Activated T-cell treated with anti-CD3 and anti-CD28 coated beads for 1 hour (primary cell): ENCODE measurements around the gene ENDOU.
A peak's percentile ranks its signal among the peaks of the same experiment; 100 is the strongest.

ENCODE experiments used
- DNase-seq: peaks from one replicate; pipeline ENCODE4 v3.0.0-alpha.2; 2020; ENCODE audit warnings: low read depth

ENDOU gene, protein sequence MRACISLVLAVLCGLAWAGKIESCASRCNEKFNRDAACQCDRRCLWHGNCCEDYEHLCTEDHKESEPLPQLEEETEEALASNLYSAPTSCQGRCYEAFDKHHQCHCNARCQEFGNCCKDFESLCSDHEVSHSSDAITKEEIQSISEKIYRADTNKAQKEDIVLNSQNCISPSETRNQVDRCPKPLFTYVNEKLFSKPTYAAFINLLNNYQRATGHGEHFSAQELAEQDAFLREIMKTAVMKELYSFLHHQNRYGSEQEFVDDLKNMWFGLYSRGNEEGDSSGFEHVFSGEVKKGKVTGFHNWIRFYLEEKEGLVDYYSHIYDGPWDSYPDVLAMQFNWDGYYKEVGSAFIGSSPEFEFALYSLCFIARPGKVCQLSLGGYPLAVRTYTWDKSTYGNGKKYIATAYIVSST

DNA sequence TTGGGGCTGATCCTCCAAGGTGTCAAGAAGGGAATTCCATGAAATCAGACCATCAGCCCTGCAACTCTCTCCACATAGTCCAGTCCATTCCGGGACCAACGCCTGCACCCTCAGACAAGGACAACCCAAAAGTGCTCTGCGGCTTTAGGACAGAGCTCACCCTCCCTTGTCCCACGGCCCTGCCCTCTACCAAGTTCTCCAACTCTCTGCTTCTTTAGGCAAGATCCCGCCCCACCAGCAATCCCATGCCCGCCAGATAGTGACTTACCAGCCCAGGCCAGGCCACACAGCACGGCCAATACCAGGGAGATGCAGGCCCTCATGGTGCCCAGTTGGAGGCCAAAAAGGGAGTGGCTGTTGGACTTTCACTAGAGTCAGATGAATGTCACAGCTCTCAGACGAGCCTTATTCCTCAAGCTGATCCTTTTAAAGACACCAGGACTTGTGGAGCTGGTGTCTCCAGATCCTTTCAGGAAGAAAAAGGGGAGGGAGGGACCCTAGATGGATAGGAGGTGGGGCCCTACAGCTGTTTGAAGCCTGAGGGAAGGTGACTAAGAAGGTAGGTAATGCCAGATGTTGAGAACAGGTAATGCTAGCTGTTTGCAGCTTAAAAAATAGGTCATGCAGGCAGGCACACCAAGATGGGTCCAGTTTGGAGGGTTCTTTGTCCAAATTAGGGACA is at the start of gene ENDOU:
Gene ENDOU (minus strand): TSS at position 400 of the 682 bp plus-strand sequence. CDS start 77 bp downstream, at position 323.
- DNase-seq: no peak

DNA sequence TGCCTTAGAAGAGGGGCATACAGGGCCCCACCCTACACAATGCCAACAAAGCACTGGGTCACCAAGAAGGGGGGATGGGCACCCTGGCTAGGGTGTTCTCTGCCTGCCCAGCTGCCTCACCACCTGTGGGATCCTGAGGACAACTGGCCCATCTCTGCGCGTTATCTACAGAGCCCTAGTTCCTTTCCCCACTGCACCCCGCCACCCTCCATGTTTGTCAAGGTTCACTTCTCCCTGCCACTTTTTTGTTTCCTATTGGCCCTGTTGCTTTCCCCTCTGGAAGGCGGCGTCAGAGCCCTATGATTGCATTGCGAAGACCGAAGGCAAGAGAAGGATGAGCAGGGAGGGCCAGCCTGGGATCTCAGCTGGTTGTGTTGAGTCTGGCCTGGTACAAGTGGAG is 49.4 kb upstream of the ENDOU start:
- DNase-seq: no peak

DNA sequence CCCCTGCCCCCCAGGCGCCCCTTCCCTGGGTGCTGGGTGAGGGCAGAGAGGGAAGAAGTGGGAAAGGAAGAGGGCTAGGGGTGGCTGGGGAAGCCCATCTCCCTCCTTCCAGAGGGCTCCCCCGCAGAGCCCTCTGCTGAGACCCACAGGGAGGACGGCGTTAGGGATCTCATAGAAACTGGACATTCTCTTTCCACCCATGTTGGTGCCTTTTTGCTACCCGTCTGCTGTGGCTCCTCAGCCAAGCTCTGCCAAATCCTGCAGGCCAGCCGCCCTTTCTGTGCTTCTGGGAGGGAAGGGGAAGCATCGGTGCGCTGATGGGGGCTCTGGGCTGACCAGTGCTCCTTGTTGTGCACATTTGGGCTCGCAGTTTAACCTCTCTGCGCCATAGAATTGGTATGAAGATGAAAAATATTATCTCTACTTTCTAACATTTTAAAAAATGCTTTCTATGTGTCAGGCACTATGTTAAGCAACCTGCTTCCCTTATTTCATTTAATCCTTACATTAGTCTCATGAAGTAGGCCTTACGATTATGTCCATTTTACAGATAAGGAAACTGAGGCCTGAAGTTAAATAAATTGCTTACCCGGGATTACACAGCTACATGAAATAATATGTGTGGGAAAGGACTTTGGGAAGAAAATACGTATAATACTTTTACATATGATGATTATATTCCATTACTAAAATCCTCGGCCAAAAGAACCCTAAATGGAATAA is 48.7 kb upstream of the ENDOU start:
- no peak for DNase-seq

DNA sequence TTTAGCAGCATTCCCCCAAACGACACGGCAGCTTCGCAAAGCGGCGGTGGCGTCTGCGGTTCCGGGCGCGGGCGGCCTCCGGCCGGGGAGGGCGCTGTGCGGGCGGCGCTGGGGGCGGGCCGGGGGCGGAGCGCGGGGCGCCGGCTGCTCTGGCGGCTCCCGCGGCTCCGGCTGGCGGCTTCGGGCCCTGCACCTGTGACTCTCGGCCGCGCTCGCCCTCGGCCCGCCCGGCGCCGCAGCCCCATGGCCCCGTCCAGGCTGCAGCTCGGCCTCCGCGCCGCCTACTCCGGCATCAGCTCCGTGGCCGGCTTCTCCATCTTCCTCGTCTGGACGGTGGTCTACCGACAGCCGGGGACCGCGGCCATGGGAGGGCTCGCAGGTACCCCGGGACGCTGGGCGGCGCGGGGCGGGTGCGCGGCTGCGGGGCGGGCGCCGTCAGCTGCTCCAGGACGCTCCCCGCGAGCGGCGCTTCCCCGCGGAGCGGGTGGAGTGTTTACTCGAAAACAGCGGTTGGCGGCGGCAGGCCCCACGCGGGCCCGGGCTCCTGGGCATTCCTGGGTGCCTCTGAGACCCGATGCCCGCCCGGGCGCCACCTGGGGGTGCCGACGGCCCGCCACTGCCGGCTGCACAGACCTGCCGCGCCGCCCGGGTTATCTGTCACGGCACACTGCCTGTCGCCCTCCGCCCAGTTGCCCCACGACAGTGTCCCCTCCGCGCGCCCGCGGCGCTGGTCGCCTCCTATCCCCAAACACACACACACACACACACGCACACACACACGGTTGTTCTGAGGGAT is 48.0 kb upstream of the ENDOU start, which contains the start of gene SLC48A1:
Gene SLC48A1 (plus strand): TSS at position 177 of the 796 bp plus-strand sequence. CDS start 67 bp downstream, at position 244.
- peak; percentile 62 for DNase-seq

DNA sequence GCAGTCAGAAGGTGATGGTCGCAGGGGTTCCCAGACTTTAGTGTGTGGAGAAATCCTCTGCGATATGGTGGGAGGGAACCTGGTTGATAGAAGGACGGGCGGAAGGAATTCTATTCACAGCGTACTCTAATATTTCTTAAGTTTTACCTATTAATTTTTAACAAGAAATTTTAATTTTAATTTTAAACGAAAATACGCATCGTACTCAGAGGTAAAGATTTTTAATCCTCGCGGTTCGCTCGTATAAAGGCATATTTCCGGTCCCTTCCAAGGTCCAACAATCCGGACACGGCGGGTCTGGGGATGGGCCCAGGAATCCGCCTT is 47.4 kb upstream of the ENDOU start:
- no peak for DNase-seq

DNA sequence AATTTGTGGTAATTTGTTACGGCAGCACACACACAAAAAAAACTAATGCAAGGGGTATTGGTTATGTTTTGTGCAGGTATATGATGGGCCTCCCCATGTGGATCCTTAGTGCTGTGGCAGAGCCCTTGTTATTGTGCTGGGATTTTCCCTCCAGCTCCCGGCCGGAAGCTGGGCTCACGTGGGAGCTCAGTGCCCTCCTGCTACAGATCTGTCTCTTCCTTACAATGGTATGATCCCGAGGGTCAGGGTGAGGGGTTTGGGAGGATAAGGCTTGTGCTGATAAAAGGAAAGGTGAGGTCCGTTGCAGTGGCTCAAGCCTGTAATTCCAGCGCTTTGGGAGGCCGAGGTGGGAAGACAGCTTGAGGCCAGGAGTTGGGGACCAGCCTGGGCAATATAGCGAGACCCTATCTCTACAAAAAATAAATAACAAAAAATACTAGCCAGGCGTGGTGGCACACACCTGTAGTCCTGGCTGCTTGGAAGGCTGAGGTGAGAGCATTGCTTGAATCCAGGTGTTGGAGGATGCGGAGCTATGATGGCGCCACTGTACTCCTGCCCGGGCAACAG is 46.9 kb upstream of the ENDOU start:
- no peak for DNase-seq

DNA sequence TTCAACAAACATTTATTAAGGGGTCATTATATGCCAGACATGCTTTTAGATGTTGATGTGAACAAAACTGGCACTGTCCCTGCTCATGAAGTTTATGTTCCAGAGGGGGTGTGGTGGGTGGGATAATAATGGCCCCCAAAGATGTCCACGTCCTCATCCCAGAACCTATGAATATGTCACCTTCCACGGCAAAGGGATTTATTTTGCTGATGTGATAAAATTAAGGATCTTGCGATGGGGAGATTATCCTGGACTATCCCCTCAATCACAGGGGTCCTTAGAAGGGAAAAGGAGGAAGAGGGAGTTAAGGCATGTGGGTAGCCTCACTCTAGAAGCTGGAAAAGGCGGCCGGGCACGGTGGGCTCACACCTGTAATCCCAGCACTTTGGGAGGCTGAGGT is 46.0 kb upstream of the ENDOU start:
- DNase-seq: no peak

DNA sequence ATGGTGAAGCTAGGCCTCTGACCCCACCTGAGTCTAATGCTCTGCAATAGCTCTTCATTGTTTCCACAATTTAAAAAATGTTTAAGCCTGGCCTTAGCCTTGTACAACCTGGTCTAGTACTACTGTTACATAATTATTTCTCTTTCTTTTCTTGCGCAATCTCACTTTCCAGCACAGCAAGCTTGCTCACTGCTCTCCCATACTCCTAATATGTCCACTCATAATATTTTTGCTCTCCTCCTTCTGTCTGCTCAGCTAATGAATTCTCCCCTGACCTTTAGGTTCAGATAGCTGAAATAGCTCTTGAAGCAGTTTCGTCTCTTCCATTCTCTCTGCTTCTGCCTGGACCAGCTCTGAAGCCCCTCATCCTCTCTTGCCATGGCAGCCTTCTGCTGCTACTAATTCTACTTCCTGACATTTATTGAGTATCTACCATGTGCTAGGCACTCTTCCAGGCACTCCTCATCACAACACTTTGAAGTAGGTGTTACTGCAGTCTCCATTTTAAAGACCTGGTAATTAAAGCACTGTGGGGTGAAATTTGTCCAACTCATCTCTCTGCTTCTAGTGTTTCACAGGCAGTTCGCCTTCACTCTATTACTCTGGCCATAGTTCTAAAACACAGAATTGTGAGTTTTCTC is 44.9 kb upstream of the ENDOU start:
- DNase-seq: no peak

DNA sequence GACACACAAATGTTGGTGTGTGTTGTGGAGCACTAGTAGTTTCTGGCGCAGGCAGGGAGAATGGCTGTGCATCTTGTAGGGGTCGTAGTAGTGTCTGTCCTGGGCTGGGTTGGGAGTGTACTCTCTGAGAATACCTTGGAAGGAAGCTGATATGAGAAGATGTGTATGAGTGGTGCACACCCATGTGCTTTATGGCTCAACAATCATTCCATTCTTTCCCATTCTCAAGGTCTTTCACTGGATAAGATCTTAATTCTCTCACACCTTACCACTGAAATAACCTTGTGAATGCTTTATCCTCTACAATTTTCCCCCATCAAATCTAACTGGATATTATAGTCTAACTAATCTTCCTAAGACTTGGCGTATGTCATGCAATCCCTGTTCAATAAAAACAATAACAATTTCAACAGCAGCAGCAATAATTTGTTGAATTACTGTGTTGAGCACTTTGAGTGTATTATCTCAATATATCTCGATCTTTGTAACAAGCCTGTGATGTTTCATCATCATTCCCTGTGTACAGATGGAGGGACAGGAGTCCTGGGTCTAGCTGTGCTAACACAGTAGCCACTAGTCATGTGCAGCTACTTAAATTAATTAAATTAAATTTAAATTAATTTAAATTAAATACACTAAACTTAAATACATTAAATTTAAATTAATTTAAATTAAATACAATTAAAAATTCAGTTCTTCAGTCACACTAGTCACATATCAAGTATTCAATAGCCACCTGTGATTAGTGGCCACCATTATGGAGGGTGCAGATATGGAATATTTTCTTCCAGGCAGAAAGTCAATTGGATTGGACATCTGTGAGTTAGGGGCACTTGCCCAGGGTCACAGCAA is 44.2 kb upstream of the ENDOU start:
- DNase-seq: no peak

DNA sequence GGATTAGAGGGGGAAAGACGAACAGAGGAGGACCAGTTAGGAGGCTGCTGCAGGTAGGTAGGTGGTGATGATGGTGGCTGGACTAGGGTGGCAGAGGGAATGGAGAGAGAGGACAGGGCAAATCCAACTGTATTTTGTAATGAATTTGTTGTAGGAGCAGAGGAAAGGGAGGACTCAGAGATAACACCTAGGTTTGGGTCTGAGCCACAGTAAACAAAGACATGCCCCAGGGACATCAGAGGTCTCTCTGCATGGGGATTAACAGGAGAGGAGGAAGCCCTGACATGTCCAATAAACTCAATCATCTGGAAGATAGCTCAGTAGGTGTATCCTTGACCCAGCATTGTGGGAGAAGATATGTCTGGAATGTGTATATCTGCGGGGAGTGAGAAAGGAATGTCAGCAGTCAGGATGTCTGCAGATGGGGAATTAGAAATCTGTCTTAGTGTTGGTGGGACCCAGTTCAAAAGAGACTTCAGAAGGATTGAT is 43.1 kb upstream of the ENDOU start:
- no peak for DNase-seq

DNA sequence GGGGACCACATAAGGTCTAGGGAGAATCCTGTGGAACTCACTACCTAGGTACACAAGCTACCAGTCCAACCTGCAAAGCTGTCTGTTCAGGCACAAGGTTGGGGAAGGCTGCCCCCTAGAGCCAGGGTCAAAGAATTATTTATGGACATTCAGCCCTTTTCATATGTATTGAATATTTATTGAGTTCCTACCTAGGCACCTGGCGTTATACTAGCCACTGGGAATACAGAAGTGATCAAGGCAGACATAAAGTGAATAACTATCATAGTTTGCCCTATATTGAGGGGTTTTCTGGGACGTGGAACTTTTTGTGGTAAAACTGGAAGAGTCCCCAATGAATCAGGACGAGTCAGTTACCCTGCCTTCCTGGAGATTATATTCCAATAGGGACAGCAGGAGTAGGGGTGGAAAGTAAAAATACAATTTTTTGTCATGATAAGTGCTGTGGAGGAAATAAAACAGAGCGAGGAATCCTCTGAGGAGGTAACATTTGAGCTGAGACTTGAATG is 42.0 kb upstream of the ENDOU start:
- peak; percentile 69 for DNase-seq

DNA sequence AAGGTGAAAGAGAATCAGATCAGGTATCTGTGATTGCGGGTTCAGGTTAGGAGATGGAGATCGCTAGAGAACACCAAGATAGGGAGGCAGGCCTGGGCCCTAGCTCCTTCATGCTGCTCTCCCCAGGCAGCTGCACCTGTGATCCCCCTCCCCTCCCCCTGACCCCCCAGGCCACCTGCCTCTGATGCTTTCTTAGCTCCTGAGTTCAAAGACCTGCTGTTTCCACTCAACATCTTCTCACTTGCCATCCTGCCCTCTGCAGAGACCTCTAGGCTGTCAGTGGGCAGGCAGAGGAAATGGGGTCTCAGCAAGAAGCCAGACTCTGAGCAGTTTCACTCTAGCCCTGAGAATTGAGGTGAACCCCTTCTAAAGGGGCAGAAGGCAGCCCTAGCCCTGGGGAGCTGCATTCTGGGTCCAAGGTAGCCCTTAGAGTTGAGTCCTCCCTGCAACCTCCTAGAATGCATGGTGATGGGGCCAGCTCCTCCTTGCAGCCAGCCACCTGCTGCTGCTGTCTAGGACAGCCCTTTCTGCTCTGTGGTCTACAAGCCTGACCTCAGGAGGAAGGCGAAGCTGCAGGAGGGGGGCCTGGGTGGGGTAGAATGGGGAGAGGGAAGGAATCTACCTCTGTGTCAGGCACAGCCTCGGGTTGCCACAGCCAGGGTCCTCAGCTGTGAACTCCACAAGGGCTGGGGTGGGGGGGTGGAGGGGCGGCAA is 41.4 kb upstream of the ENDOU start:
- no peak for DNase-seq

DNA sequence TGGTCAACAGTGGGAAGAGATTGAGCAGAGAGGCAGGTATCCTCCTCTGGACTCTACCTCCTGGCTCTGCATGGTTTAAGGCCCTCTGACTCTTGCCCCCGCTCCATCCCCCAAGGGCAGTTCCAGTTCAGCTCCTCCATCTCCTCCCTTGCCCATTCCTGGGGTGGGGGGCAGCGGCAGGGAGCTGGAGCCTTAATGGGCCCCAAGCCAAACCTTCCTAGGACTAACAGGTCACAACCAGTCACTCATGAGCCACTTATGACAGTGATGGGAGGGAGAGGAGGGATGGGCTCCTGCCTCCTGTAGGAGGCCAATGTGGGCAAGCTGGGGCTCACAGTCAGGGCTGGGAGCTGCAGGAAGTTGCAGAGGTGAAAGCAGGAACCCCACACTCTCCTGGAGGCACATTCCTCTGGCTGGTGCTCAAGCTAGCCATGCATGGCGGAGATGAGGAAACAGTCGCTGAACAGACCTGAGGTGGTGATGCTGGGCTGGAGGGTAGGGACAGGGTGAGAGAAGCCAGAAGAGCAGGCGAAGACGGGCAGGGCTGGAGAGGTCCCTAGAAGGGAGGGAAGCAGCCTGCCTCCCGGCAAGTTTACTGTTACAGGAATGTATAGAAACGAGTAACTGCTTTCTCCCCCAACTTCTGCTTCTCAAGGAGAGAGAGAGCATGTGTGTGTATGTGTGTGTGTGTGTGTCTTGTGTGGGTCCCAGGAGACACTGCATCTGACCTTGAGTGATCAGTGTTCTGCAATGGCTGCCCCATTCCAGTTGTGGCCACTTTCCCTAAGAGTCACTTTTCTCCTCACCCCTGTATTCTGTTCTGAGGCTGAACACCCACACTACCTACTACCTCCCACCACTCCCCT is 38.4 kb upstream of the ENDOU start:
- no peak for DNase-seq

DNA sequence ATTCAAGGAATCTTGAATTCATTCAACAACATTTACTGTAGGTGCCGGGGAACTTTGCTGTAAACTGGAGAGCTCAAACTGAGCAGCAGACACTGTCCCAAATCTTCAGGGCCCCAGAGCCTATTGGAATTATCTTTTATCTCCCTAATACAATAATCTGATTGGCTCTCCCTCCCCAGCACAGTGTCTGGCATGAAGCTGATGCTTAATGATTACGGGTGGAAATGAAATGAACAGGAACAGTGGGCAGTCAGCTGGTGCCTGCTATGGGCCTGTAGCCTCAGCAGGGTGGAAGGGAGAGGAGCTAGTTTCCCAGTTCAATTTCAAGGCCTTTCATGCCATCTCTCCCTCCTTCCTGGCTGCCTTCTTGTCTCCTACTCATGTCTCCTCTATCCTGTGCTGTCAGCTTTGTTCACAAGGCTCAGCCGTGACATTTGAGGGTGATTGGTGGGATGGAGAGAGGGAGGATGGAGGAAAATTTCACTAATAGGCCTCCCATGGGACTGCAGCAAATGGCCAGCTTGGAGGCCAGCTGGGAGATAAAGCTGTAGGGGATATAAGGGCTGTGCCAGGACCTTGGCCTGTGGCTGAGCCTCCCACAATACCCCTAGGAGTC is 37.7 kb upstream of the ENDOU start:
- DNase-seq: no peak

DNA sequence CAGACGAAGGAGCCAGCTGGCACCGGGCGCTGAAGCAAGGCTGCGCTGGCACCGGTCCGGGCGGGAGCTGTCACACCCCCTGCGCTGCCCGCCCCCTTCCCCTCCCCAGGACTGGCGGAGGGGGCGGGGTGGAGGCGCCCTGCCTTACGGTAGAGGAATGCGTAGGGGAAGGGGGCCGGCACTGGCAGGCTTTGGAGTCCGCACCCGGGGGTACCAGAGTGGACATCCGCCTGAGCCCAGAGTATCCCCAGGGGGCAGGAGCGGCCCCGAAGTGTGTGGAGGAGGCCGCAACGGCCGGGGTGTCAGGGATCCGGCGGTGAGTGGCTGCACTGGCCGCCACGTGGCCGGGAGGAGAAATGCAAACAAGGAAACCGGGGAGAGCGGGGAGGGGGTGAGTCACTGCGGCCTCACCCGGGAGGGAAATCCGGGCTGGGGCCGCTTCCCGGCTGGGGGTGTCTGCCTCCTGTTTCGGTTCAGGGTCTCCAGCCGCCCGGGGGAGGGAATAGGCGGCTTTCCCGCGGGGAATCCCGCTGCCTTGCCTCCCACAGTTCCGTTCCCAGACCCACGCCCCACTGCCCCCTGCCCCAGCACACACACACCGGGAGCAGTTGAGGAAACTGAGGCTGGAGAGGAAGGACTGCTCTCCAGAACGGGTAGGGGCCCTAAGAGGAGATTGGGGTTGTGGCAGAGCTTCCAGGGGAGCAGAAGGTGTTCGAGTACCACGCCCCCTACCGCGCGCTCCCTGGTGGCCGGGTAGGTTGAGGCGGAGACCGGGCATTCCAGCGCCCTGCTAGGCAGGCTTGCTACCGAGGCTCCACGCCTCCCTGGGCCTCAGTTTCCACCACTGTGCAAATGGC is 33.8 kb upstream of the ENDOU start, which contains the start of gene RAPGEF3:
Gene RAPGEF3 (minus strand): TSS at position 47 of the 857 bp plus-strand sequence. CDS start 324 bp downstream, outside the sequence.
- DNase-seq: peak; percentile 54

DNA sequence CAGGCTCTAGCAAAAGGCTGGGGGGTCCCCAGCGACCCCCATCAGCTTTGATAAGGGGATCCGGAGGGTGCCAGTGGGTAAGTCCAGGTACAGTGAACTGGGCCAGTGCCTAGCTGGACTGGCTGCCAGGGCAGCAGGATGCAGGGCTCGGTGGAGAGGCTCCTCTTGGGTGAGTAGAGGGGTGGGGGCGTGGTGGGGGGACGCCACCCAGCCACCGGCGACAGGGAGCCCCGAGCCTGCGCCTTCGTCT is 33.2 kb upstream of the ENDOU start:
- DNase-seq: no peak
